Rectal smooth muscle tissue (tissue), 1 donor: Measurements from ENCODE around the gene WDR18.
A peak's percentile ranks its signal among the peaks of the same experiment; 100 is the strongest.

Experiments
- H3K27ac ChIP-seq: one replicate; pipeline ENCODE4 v1.7.0; 2013; ENCODE audit warnings: low read depth, low read length, inconsistent platforms
- H3K27me3 ChIP-seq: one replicate; pipeline ENCODE4 v1.7.0; 2013; ENCODE audit warnings: low read length; ENCODE audit not compliant: control insufficient read depth, insufficient read depth
- H3K36me3 ChIP-seq: one replicate; pipeline ENCODE4 v1.7.0; 2013; ENCODE audit warnings: low read length; ENCODE audit not compliant: control insufficient read depth, insufficient read depth
- H3K4me1 ChIP-seq: one replicate; pipeline ENCODE4 v1.7.0; 2013; ENCODE audit warnings: low read length; ENCODE audit not compliant: control insufficient read depth, insufficient read depth
- H3K4me3 ChIP-seq: one replicate; pipeline ENCODE4 v1.7.0; 2013; ENCODE audit warnings: low read length
- H3K9ac ChIP-seq: one replicate; pipeline ENCODE4 v1.7.0; 2013; ENCODE audit warnings: low read length

Gene WDR18

GRCh38 chr19:1012334-1012733, 28.2 kb downstream of the WDR18 start:
- Histone ChIP-seq H3K27ac (no peak overlapping the region), H3K36me3 (peaks cover 9% of the 10 kb centered on the region), H3K4me3 (no peak overlapping the region), H3K27me3 (no peaks in the 10 kb centered on the region), H3K4me1 (peaks cover 11% of the 10 kb centered on the region), H3K9ac (no peak overlapping the region)

- Histone ChIP-seq H3K4me3 (no peak overlapping the region), H3K4me1 (peaks cover 19% of the 10 kb centered on the region), H3K9ac (no peak overlapping the region), H3K36me3 (peaks cover 9% of the 10 kb centered on the region), H3K27me3 (no peaks in the 10 kb centered on the region), H3K27ac (no peak overlapping the region)
Observed at GRCh38 chr19:1013218-1013617, 29.1 kb downstream of the WDR18 start.

DNA sequence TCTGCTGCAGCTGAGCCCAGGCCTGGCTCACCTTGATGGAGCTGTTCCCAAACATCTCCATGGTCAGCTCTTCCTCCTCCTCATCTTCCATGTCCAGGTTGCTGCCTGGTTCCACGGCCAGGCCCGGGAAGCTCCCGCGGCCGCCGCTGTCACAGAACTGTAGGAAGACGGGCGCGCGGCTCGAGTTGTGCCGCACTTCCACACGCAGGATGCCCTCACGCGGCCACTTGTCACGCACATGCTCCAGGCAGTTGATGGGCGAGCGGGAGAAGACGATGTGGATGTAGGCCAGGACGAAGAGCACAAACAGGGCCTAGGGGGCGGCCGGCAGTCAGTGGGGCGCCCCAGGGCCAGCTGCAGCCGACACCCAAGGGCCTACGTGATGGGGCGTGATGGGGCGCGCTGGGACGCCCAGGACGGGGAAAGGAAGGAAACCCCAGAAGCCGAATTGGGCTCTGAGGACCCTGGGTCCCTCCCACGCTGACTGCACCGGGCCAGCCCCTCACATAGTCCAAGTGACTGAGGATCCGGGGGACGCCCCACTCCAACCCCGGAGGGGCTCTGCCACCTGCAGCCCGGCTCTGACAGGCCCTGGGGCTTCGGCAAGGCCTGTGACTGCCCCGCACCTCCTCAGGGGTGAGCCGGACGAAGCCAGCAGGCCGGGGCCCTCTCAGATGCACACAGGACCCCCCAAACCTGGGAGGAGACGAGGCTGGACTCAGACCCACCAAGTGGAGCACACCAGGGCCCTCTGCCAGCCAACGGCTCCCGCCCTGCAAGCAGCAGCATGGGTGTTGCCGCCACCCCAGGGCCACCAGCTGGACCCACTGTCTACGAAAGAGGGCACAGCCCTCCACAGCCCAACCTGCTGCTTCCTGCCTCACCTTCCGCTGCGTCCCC, 30.3 kb downstream of the WDR18 start:
- peaks cover 24% of the 10 kb centered on the region for H3K4me1 ChIP-seq

DNA sequence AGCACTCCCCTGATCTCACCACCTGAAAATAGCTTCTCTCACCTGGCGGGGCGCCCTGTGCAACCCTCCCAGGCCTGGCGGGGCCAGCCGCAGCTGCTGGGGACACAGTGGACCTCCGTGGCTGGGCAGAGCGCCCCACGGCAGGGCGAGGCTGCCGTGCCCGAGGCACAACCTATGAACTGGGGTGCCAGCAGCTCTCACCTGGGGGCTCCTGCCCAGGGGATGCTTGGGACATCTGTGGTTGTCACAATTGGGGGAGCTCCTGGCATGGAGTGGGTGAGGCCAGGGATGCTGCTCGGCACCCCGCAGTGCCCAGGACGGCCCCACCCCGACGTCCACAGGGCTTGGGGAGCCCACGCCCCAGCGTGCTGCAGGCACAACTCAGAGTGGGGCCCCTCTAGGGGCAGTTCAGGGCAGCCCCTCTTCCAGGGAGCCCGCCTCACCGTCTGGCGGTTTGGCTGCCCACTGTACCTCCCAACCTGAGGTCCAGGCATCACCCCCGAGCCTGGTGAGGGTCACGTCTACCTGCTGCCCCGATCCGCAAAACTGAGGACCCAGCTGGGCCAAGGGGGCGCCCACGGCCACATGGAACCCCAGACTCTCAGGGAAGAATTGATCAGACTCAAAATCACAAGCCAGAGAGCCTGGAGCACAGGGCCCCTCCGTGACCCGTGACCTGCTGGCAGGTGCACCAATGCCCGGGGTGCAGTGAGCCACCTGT, 31.1 kb downstream of the WDR18 start:
- Histone ChIP-seq H3K36me3 (peaks cover 3% of the 10 kb centered on the region), H3K27me3 (no peaks in the 10 kb centered on the region), H3K9ac (no peak overlapping the region), H3K27ac (no peak overlapping the region), H3K4me3 (peak overlapping the region; percentile 7), H3K4me1 (peaks cover 29% of the 10 kb centered on the region)

More for the DNA sequence above, 30.3 kb downstream of the WDR18 start:
- H3K27me3 ChIP-seq = no peaks in the 10 kb centered on the region
- no peak overlapping the region for H3K27ac ChIP-seq
- H3K36me3 ChIP-seq = peaks cover 7% of the 10 kb centered on the region
- no peak overlapping the region for H3K9ac ChIP-seq
- H3K4me3 ChIP-seq = no peak overlapping the region

- Histone ChIP-seq H3K9ac (no peak overlapping the region), H3K27me3 (no peaks in the 10 kb centered on the region), H3K4me3 (peak overlapping the region; percentile 7), H3K36me3 (peaks cover 3% of the 10 kb centered on the region), H3K27ac (no peak overlapping the region), H3K4me1 (peaks cover 29% of the 10 kb centered on the region)
Observed at GRCh38 chr19:1015782-1016646, 31.9 kb downstream of the WDR18 start.

DNA sequence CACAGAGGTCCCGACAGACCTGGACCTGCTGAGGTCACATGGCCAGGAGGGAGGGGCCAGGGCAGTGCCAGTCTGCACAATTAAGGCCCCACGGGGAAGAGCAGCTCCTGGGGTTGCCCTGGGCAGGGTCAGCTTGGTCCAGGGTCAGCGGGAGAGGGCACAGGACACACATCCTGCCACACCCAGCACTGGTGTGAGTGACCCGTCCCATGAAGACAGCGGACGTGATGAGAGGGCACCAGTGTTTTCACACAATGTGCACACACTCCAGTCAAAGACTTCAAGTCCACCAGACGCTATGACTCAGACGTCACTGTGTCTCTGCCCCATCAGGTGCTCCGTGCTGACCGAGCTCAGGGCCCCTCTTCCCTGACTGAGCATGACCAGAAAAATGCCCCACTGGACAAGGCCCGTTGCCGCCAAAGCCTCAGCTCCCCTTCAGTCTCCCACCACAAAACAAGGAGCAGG, 32.5 kb downstream of the WDR18 start:
- Histone ChIP-seq H3K27me3 (no peaks in the 10 kb centered on the region), H3K4me1 (peaks cover 29% of the 10 kb centered on the region), H3K4me3 (peak overlapping the region; percentile 44), H3K27ac (peak overlapping the region; percentile 6), H3K36me3 (peaks cover 3% of the 10 kb centered on the region), H3K9ac (no peak overlapping the region)

DNA sequence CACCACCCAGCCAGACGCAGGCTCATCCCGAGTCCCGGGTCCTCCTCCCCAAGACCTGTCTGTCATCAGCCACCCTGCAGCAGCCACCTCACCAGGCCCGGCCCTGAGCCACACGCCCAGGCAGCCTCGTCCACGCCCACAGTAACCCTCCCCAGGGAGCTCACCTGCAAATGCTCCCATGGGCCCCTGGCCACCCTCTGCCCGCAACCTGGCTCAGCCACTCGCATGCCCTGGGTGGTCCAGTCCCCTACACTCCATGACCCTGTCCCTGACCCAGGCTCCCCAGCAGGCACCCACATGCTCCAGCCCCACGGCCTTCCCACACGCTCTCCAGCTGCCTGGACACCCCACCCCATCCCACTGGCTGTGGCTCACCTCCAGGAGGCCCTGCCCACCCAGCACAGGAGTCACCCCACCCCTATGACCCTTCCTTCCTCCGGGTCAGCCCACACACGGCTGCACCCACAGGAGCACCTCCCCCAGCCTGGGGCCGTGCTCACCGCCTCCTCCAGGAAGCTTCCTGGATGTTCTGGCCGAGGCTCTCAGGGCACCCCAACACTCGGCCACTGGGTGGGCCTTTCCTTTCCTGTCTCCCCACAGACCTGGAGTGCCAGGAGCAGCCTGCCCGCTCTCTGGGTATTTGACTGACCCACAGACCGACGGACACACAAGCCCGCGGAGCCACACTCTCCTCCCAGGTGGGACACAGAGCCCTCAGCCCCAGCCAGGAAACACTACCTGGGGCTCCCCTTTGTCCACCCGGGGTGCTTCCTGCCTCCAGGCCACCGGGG, 33.2 kb downstream of the WDR18 start:
- no peaks in the 10 kb centered on the region for H3K27me3 ChIP-seq

DNA sequence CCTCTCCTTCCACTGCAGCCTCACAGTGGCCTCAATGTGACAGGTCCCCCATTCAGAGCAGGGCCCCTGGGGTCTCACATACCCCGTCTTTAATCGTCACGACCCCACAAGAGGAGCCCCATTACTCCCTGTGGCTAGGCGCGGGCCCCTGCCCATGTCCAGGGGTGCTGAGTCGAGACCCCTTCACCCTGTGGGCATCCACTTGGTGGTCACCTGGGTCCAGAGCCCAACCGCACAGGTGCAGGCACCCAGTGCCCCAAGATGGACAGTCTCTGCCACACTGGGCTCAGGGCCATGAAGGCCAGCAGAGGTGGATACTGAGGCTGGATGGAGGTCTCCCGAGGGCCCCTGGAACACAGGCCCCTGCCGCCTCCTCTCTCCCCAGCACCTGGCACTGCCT, 33.8 kb downstream of the WDR18 start:
- Histone ChIP-seq H3K4me1 (peaks cover 29% of the 10 kb centered on the region), H3K9ac (no peak overlapping the region), H3K27ac (no peak overlapping the region), H3K36me3 (peaks cover 3% of the 10 kb centered on the region), H3K4me3 (peak overlapping the region; percentile 44), H3K27me3 (no peaks in the 10 kb centered on the region)

More for the DNA sequence above, 33.2 kb downstream of the WDR18 start:
- H3K4me3 ChIP-seq = peak overlapping the region; percentile 44
- no peak overlapping the region for H3K9ac ChIP-seq
- H3K27ac ChIP-seq = peak overlapping the region; percentile 6
- peaks cover 3% of the 10 kb centered on the region for H3K36me3 ChIP-seq
- H3K4me1 ChIP-seq = peaks cover 29% of the 10 kb centered on the region

- H3K27ac ChIP-seq = no peak overlapping the region
- no peak overlapping the region for H3K9ac ChIP-seq
- peaks cover 3% of the 10 kb centered on the region for H3K36me3 ChIP-seq
- H3K27me3 ChIP-seq = no peaks in the 10 kb centered on the region
- H3K4me1 ChIP-seq = peaks cover 29% of the 10 kb centered on the region
- H3K4me3 ChIP-seq = no peak overlapping the region
Observed at GRCh38 chr19:1018393-1018792, 34.2 kb downstream of the WDR18 start.

- H3K27ac ChIP-seq = no peak overlapping the region
Observed at GRCh38 chr19:1018932-1019615, 34.9 kb downstream of the WDR18 start.

GRCh38 chr19:1019616-1019961, 35.4 kb downstream of the WDR18 start:
- H3K27me3 ChIP-seq = no peaks in the 10 kb centered on the region
- H3K4me3 ChIP-seq = peak overlapping the region; percentile 77
- H3K36me3 ChIP-seq = no peaks in the 10 kb centered on the region
- H3K9ac ChIP-seq = peak overlapping the region; percentile 14
- no peak overlapping the region for H3K27ac ChIP-seq
- H3K4me1 ChIP-seq = peaks cover 29% of the 10 kb centered on the region

More at GRCh38 chr19:1018932-1019615, 34.9 kb downstream of the WDR18 start:
- Histone ChIP-seq H3K4me3 (peak overlapping the region; percentile 77), H3K36me3 (no peaks in the 10 kb centered on the region), H3K4me1 (peaks cover 29% of the 10 kb centered on the region), H3K27me3 (no peaks in the 10 kb centered on the region), H3K9ac (no peak overlapping the region)
